Pericardium fibroblast (primary cell): ENCODE results near the gene ITGB3BP. TPM values are rescaled to one million over a fixed set of nuclear protein-coding genes. Genes with fewer than 3 reads are reported as not detected.

ENCODE experiments used
- total RNA-seq: library from RNA; depleted of rRNA; stranded (reverse); fragments of >200 nt; gene quantifications from 2 replicates; pipeline ENCODE4 v1.2.3, GENCODE V29; 2015

ITGB3BP gene, protein sequence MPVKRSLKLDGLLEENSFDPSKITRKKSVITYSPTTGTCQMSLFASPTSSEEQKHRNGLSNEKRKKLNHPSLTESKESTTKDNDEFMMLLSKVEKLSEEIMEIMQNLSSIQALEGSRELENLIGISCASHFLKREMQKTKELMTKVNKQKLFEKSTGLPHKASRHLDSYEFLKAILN
- 19.8 and 20.1 TPM in 2 replicates for total RNA-seq

DNA sequence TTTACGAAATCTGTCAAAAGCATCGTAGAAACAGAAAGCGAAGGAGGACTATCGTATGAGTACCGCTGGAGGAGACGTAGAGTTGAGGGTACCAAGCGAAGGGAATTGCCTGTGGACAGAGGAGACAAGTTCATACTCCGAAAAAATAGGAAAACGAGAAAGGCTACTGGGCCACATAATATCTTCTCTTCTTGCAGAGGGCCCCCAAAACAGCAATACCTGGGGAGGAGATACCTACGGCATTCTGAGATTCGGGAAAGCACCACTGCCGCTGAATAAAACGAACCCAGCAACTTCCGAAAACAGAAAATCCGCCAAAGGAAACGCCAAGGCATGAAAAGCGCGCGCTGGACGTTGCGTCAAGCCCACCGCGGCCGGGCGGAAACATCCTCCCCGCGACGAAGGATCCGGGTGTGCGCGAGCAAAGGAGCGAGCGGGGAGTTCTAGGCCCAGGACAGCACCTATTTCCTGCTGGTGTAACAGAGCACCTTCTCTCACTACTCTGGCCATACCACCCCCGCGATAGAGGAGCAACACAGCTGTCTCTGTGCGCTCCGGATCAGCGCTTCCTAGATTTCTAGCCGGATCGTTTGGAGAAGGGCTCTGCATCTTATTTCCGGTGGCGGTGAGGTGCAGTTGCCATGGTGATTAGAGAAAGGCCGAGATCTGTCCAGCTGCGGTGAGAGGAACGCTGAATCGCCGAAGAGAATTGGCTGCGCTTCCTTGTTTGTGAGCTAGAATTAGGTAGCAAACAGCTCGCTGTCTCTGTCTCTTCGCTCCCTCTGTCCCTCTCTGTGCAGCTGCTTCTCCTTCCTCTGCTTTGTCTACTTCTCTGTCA is at the start of gene ITGB3BP, which contains the start of gene EFCAB7:
TSS of gene ITGB3BP (minus strand) at position 335 of the 838 bp plus-strand sequence. CDS start at position 243, 92 bp downstream.
TSS of gene EFCAB7 (plus strand) at position 635 of the 838 bp plus-strand sequence. CDS start 2,048 bp downstream, outside the sequence.

Other genes with a start within 250 kb of the ITGB3BP start
- gene FOXD3, start 200.7 kb downstream of the ITGB3BP start, total RNA-seq, result not detected in 2 replicates
- gene ALG6, start 155.6 kb downstream of the ITGB3BP start, total RNA-seq, result 7.0 and 13.1 TPM in 2 replicates
- gene EFCAB7, start 300 bp upstream of the ITGB3BP start, total RNA-seq, result 1.8 and 4.5 TPM in 2 replicates
- 137 and 318 TPM in 2 replicates for gene PGM1, start 70.2 kb upstream of the ITGB3BP start, total RNA-seq